ENCODE data around the gene NPHP3.

DNA sequence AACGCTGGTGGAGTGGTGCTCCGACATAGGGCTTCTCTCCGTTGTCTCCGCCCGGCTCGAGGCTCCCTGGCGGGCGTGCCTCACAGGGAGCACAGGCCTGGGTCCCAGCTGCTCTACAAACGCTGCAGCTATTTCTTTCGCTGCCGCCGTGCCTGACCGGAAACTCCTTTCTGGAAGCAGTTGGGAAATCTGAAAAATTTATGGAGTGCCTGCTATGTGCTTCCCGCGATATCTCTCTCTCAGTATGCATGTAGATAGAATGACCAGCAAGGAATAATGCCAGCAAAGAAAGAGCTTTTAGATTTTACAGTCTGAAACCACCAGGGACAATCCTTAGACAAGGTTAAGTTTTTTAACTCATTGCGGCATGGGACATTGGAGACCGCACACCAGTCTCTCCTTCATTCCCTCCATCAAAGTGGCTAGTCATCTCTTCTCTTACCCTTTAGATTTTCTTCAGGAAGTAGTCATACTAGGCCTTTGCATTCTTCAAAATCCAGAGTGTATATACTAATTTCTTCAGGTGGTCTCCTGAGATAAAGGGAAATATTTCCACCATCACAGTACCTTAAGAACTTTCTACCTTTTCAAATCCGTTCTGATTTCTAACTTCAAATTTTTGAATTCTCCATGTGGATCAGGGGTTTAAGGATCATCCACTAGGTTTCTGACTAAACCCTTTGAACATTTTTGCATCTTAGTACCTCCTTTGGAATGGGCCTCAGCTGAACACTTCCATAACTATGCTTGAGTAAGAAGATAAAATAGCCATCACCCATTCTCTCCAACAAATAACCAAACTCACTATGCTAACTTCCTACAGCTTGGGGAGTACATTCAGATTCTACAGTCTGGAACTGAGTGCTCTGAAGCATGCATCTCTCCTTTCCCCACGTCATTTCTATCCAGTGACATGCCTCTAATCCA, 1.1 kb upstream of the NPHP3 start:
- TF ChIP-seq, protein P1, sequence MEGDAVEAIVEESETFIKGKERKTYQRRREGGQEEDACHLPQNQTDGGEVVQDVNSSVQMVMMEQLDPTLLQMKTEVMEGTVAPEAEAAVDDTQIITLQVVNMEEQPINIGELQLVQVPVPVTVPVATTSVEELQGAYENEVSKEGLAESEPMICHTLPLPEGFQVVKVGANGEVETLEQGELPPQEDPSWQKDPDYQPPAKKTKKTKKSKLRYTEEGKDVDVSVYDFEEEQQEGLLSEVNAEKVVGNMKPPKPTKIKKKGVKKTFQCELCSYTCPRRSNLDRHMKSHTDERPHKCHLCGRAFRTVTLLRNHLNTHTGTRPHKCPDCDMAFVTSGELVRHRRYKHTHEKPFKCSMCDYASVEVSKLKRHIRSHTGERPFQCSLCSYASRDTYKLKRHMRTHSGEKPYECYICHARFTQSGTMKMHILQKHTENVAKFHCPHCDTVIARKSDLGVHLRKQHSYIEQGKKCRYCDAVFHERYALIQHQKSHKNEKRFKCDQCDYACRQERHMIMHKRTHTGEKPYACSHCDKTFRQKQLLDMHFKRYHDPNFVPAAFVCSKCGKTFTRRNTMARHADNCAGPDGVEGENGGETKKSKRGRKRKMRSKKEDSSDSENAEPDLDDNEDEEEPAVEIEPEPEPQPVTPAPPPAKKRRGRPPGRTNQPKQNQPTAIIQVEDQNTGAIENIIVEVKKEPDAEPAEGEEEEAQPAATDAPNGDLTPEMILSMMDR (IDR thresholded peaks at IDR 0.05; ENCODE audit: poor library complexity, severe bottlenecking), result peak; percentile 17
- no peak for TF ChIP-seq EP300 (conservative IDR thresholded peaks at IDR 0.05; ENCODE audit: poor library complexity, severe bottlenecking)
- TF ChIP-seq TAF1 (IDR thresholded peaks at IDR 0.05; ENCODE audit: low read depth), result no peak
- TF ChIP-seq POLR2AphosphoS5 (IDR thresholded peaks at IDR 0.05), result no peak
- no peak for TF ChIP-seq RAD21 (conservative IDR thresholded peaks at IDR 0.05)
- no peak for TF ChIP-seq EZH2 (IDR thresholded peaks at IDR 0.05; ENCODE audit: borderline replicate concordance, insufficient read depth, low read length, poor library complexity, severe bottlenecking)
